ENCODE measurements around the gene SGK1.
"Not testable (repeated sequence)": the region's sequence is repeated elsewhere in the genome, so short reads cannot be mapped to it uniquely, and the experiment has no call there.

The SGK1 gene

DNA sequence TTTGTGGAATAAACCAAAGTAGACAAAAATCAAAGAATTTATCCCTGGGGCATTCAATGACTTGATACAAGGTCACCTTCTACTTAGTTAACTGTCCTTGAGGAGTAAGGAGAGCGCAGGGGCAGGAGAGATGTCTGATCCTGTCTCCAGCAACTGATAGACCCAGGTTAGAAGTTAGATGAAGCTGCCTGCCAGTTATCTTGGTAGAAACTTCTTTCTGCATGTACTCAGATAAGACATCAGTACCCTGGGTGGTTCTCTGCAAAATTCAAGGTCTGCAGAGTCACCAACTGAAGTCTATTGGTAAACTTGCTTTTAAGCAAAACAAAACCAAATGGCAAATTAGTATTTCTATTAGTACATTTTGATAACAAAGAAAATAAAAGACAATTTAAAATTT lies 2.7 kb downstream of the SGK1 start:
- Histone ChIP-seq H3K4me3 (ENCODE audit: low read depth in 1 of 2, low read length in 2 of 2) (no peak overlapping the region), H3K27ac (ENCODE audit: low read depth, low read length) (no peak overlapping the region), H3K9ac (ENCODE audit: low read length) (no peak overlapping the region)

DNA sequence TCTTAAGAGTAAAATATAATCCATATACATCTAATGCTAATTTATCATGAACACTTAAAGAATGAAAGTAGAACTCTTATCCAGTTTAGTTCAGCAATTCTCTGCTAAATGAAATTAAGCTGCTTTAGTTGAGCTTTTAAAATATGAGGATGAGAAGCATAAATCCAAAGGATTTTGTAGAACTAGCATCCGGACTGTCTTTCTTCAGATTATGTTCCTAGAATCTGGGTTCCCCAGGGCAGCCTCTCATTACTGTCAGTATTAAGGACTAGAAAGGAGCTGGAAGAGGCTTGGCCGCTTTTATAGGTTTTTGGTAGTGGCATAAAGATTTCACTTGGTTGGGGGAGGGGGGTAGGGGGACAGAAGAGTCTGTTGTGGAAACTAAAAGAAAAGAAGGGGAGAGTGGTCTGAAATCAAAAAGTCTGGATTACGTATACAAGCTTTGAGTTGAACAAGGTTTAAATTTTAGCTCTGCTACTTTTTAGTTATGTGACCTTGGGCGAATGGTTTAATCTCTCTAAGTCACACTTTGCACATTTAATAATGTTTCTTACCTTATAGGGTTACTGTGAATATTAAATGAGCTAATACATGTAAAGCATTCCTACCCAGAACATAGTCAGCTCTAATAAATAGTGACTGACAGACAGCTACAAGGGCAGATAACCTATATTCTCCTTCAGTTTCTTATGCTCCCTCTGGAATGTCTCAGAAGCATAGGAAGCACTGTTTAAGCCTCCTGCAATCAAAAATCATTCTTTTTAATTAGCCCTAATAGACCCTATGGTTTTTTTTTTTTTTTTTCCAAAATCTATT lies 3.7 kb downstream of the SGK1 start:
- Histone ChIP-seq H3K4me1 (ENCODE audit: insufficient read depth, low read length) (peaks cover 5% of the 10 kb centered on the region), H3K9me3 (ENCODE audit: low read length) (no peaks in the 10 kb centered on the region), H3K4me3 (ENCODE audit: low read depth in 1 of 2, low read length in 2 of 2) (no peak overlapping the region), H3K27me3 (ENCODE audit: control insufficient read depth in 1 of 2, insufficient read depth in 2 of 2, low read length in 2 of 2) (peaks cover 5 to 10% of the 10 kb centered on the region in 2 donors), H3K27ac (ENCODE audit: low read depth, low read length) (no peak overlapping the region), H3K9ac (ENCODE audit: low read length) (no peak overlapping the region), H3K36me3 (ENCODE audit: insufficient read depth, low read length) (no peaks in the 10 kb centered on the region)

More for the DNA sequence above, 2.7 kb downstream of the SGK1 start:
- H3K9me3 ChIP-seq (ENCODE audit: low read length) = no peaks in the 10 kb centered on the region
- H3K36me3 ChIP-seq (ENCODE audit: insufficient read depth, low read length) = no peaks in the 10 kb centered on the region
- peaks cover 5% of the 10 kb centered on the region for H3K4me1 ChIP-seq (ENCODE audit: insufficient read depth, low read length)
- peaks cover 10 to 11% of the 10 kb centered on the region in 2 donors for H3K27me3 ChIP-seq (ENCODE audit: control insufficient read depth in 1 of 2, insufficient read depth in 2 of 2, low read length in 2 of 2)

DNA sequence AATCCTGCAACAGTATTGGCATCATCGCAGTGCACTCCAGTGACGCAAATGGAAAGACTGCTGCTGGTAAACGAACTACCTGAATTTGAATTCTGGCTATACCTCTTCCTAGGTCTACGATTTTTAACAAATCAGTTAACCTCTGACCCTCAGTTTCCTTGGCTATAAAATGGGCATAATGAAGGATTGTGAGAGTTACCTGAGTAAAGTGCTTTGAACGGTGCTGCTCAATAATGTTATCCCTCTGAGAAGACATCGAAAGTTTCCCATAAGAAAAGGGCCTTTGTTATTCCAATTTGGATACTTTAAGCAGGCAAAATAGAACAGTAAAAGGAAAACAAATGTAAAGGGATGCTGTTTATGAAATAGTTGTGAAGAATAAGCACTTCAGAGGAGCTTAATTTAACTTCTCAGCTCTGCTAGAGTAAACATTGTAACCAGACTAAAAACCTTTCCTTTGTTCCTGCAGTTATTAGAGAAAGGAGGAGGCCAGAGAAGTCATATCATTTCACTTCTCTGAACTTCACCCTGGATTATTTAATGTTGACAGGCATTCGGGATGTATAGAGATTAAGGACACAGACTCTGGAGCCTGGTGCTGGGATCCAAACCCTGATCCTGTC lies 5.8 kb downstream of the SGK1 start:
- H3K9ac ChIP-seq (ENCODE audit: low read length) = no peak overlapping the region
- peaks cover 0 to 5% of the 10 kb centered on the region in 2 donors for H3K27me3 ChIP-seq (ENCODE audit: control insufficient read depth in 1 of 2, insufficient read depth in 2 of 2, low read length in 2 of 2)
- H3K9me3 ChIP-seq (ENCODE audit: low read length) = no peaks in the 10 kb centered on the region
- no peaks in the 10 kb centered on the region for H3K4me1 ChIP-seq (ENCODE audit: insufficient read depth, low read length)
- no peaks in the 10 kb centered on the region for H3K36me3 ChIP-seq (ENCODE audit: insufficient read depth, low read length)
- no peak overlapping the region for H3K4me3 ChIP-seq (ENCODE audit: low read depth in 1 of 2, low read length in 2 of 2)
- H3K27ac ChIP-seq (ENCODE audit: low read depth, low read length) = no peak overlapping the region

- H3K27ac ChIP-seq (ENCODE audit: low read depth, low read length) = no peak overlapping the region
- H3K36me3 ChIP-seq (ENCODE audit: insufficient read depth, low read length) = no peaks in the 10 kb centered on the region
- H3K4me1 ChIP-seq (ENCODE audit: insufficient read depth, low read length) = no peaks in the 10 kb centered on the region
- H3K4me3 ChIP-seq (ENCODE audit: low read depth in 1 of 2, low read length in 2 of 2) = no peak overlapping the region
- no peak overlapping the region for H3K9ac ChIP-seq (ENCODE audit: low read length)
- H3K9me3 ChIP-seq (ENCODE audit: low read length) = no peaks in the 10 kb centered on the region
- H3K27me3 ChIP-seq (ENCODE audit: control insufficient read depth in 1 of 2, insufficient read depth in 2 of 2, low read length in 2 of 2) = no peaks in the 10 kb centered on the region
These were observed 7.1 kb downstream of the SGK1 start for GRCh38 chr6:134310817-134311216.

GRCh38 chr6:134309983-134310605 lies 7.8 kb downstream of the SGK1 start:
- H3K36me3 ChIP-seq (ENCODE audit: insufficient read depth, low read length) = no peaks in the 10 kb centered on the region
- H3K9me3 ChIP-seq (ENCODE audit: low read length) = no peaks in the 10 kb centered on the region
- H3K27me3 ChIP-seq (ENCODE audit: control insufficient read depth in 1 of 2, insufficient read depth in 2 of 2, low read length in 2 of 2) = no peaks in the 10 kb centered on the region
- H3K4me3 ChIP-seq (ENCODE audit: low read depth in 1 of 2, low read length in 2 of 2) = no peak overlapping the region
- H3K27ac ChIP-seq (ENCODE audit: low read depth, low read length) = no peak overlapping the region
- H3K4me1 ChIP-seq (ENCODE audit: insufficient read depth, low read length) = no peaks in the 10 kb centered on the region
- H3K9ac ChIP-seq (ENCODE audit: low read length) = no peak overlapping the region

GRCh38 chr6:134309227-134309626 lies 8.7 kb downstream of the SGK1 start:
- H3K9ac ChIP-seq (ENCODE audit: low read length) = no peak overlapping the region

GRCh38 chr6:134308800-134309199 lies 9.1 kb downstream of the SGK1 start:
- Histone ChIP-seq H3K27ac (ENCODE audit: low read depth, low read length) (no peak overlapping the region), H3K27me3 (ENCODE audit: control insufficient read depth in 1 of 2, insufficient read depth in 2 of 2, low read length in 2 of 2) (no peaks in the 10 kb centered on the region), H3K4me1 (ENCODE audit: insufficient read depth, low read length) (no peaks in the 10 kb centered on the region), H3K9ac (ENCODE audit: low read length) (no peak overlapping the region), H3K9me3 (ENCODE audit: low read length) (no peaks in the 10 kb centered on the region), H3K4me3 (ENCODE audit: low read depth in 1 of 2, low read length in 2 of 2) (no peak overlapping the region), H3K36me3 (ENCODE audit: insufficient read depth, low read length) (no peaks in the 10 kb centered on the region)

More at GRCh38 chr6:134309227-134309626, 8.7 kb downstream of the SGK1 start:
- Histone ChIP-seq H3K4me1 (ENCODE audit: insufficient read depth, low read length) (no peaks in the 10 kb centered on the region), H3K9me3 (ENCODE audit: low read length) (no peaks in the 10 kb centered on the region), H3K27me3 (ENCODE audit: control insufficient read depth in 1 of 2, insufficient read depth in 2 of 2, low read length in 2 of 2) (no peaks in the 10 kb centered on the region), H3K27ac (ENCODE audit: low read depth, low read length) (no peak overlapping the region), H3K36me3 (ENCODE audit: insufficient read depth, low read length) (no peaks in the 10 kb centered on the region), H3K4me3 (ENCODE audit: low read depth in 1 of 2, low read length in 2 of 2) (no peak overlapping the region)

GRCh38 chr6:134307870-134308269 lies 10.0 kb downstream of the SGK1 start:
- Histone ChIP-seq H3K4me3 (ENCODE audit: low read depth in 1 of 2, low read length in 2 of 2) (no peak overlapping the region), H3K4me1 (ENCODE audit: insufficient read depth, low read length) (no peaks in the 10 kb centered on the region), H3K9me3 (ENCODE audit: low read length) (no peaks in the 10 kb centered on the region), H3K27me3 (ENCODE audit: control insufficient read depth in 1 of 2, insufficient read depth in 2 of 2, low read length in 2 of 2) (no peaks in the 10 kb centered on the region), H3K27ac (ENCODE audit: low read depth, low read length) (no peak overlapping the region), H3K36me3 (ENCODE audit: insufficient read depth, low read length) (no peaks in the 10 kb centered on the region), H3K9ac (ENCODE audit: low read length) (no peak overlapping the region)

DNA sequence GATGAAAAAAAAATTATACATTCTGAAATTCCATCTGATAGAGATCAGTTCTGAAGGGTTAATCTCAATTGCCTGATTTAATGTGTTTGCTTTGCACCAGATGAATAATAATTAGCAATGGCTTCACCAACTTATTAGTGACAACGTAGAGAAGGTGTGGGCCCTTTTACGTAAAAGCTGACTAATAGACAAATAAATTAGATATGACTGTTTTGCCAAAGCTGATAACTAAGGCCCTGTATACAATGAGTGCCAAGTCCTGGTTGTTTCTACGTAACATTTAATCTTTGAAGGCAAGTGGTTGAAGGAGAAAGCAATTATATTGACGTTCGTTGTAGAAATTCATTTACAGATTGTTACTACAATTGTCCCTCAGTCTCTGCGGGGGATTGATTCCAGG lies 10.8 kb downstream of the SGK1 start:
- H3K9me3 ChIP-seq (ENCODE audit: low read length) = no peaks in the 10 kb centered on the region
- H3K36me3 ChIP-seq (ENCODE audit: insufficient read depth, low read length) = no peaks in the 10 kb centered on the region
- H3K27me3 ChIP-seq (ENCODE audit: control insufficient read depth in 1 of 2, insufficient read depth in 2 of 2, low read length in 2 of 2) = no peaks in the 10 kb centered on the region
- H3K4me3 ChIP-seq (ENCODE audit: low read depth in 1 of 2, low read length in 2 of 2) = no peak overlapping the region
- H3K9ac ChIP-seq (ENCODE audit: low read length) = no peak overlapping the region
- H3K27ac ChIP-seq (ENCODE audit: low read depth, low read length) = no peak overlapping the region
- H3K4me1 ChIP-seq (ENCODE audit: insufficient read depth, low read length) = no peaks in the 10 kb centered on the region

GRCh38 chr6:134304381-134304780 lies 13.5 kb downstream of the SGK1 start:
- not testable (repeated sequence) for H3K9ac ChIP-seq (ENCODE audit: low read length); H3K4me3 ChIP-seq (ENCODE audit: low read depth in 1 of 2, low read length in 2 of 2); H3K27ac ChIP-seq (ENCODE audit: low read depth, low read length); H3K27me3 ChIP-seq (ENCODE audit: control insufficient read depth in 1 of 2, insufficient read depth in 2 of 2, low read length in 2 of 2); H3K9me3 ChIP-seq (ENCODE audit: low read length); H3K4me1 ChIP-seq (ENCODE audit: insufficient read depth, low read length); H3K36me3 ChIP-seq (ENCODE audit: insufficient read depth, low read length)

DNA sequence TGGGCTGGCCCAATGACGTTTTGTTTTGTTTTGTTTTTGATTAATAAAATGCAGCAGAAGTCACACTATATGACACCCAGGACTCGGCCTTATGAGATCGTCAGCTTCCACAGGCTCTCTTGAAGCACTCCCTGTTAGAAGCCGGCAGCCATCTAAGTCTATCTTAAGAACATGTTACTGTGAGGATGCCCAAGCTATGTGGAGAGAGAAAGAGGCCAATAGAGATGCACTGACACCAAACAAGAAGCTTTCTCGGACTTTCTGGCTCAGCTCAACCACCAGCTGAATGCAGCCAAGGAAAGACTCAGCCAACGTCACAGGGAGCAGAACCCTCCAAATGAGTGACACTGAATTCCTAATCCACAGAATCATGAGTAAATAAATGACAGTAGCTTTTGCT lies 14.0 kb downstream of the SGK1 start:
- H3K4me1 ChIP-seq (ENCODE audit: insufficient read depth, low read length) = no peaks in the 10 kb centered on the region
- H3K27me3 ChIP-seq (ENCODE audit: control insufficient read depth in 1 of 2, insufficient read depth in 2 of 2, low read length in 2 of 2) = no peaks in the 10 kb centered on the region
- no peaks in the 10 kb centered on the region for H3K9me3 ChIP-seq (ENCODE audit: low read length)
- no peaks in the 10 kb centered on the region for H3K36me3 ChIP-seq (ENCODE audit: insufficient read depth, low read length)
- no peak overlapping the region for H3K9ac ChIP-seq (ENCODE audit: low read length)
- H3K4me3 ChIP-seq (ENCODE audit: low read depth in 1 of 2, low read length in 2 of 2) = no peak overlapping the region
- no peak overlapping the region for H3K27ac ChIP-seq (ENCODE audit: low read depth, low read length)
